HG02970 (cell line): ENCODE data around the gene APP.
"Not testable (repeated sequence)": the region's sequence is repeated elsewhere in the genome, so short reads cannot be mapped to it uniquely, and the experiment has no call there.

Experiments used
- ATAC-seq: cut with Tn5 transposase; IDR thresholded peaks from one replicate; pipeline ENCODE4 v1.9.1; 2021; ENCODE audit warnings: mild to moderate bottlenecking, moderate library complexity, moderate number of reproducible peaks; ENCODE audit not compliant: unreplicated experiment, low FRiP score

The APP gene

GRCh38 chr21:26165331-26165730 lies 5.2 kb downstream of the APP start:
- ATAC-seq: no peak

GRCh38 chr21:26164311-26164710 lies 6.3 kb downstream of the APP start:
- no peak for ATAC-seq

GRCh38 chr21:26162081-26162480 lies 8.5 kb downstream of the APP start:
- ATAC-seq: no peak

GRCh38 chr21:26159869-26160268 lies 10.7 kb downstream of the APP start:
- ATAC-seq: no peak

- ATAC-seq: no peak
These were observed 12.8 kb downstream of the APP start for GRCh38 chr21:26157801-26158200.

- ATAC-seq: no peak
These were observed 15.8 kb downstream of the APP start for GRCh38 chr21:26154753-26155152.

GRCh38 chr21:26153758-26154157 lies 16.8 kb downstream of the APP start:
- no peak for ATAC-seq

GRCh38 chr21:26148840-26149354 lies 21.7 kb downstream of the APP start:
- no peak for ATAC-seq

GRCh38 chr21:26148071-26148839 lies 22.3 kb downstream of the APP start:
- no peak for ATAC-seq

GRCh38 chr21:26147535-26147934 lies 23.0 kb downstream of the APP start:
- no peak for ATAC-seq

- ATAC-seq: no peak
These were observed 23.9 kb downstream of the APP start for GRCh38 chr21:26146681-26147080.

GRCh38 chr21:26144031-26144430 lies 26.5 kb downstream of the APP start:
- no peak for ATAC-seq

- no peak for ATAC-seq
These were observed 28.2 kb downstream of the APP start for GRCh38 chr21:26142363-26142762.

GRCh38 chr21:26140926-26141325 lies 29.6 kb downstream of the APP start:
- no peak for ATAC-seq

- ATAC-seq: no peak
These were observed 30.4 kb downstream of the APP start for GRCh38 chr21:26140164-26140579.

- ATAC-seq: no peak
These were observed 31.8 kb downstream of the APP start for GRCh38 chr21:26138615-26139257.

GRCh38 chr21:26137379-26138060 lies 33.0 kb downstream of the APP start:
- no peak for ATAC-seq

- peak; percentile 88 for ATAC-seq
These were observed 33.9 kb downstream of the APP start for GRCh38 chr21:26136671-26137070.

GRCh38 chr21:26135520-26135919 lies 35.0 kb downstream of the APP start:
- no peak for ATAC-seq

GRCh38 chr21:26131554-26131953 lies 39.0 kb downstream of the APP start:
- ATAC-seq: no peak

GRCh38 chr21:26131053-26131452 lies 39.5 kb downstream of the APP start:
- not testable (repeated sequence) for ATAC-seq
